ENCODE data around the gene IFT172.

Gene IFT172

GRCh38 chr2:27498975-27499374, 9.4 kb upstream of the IFT172 start:
- Mint-ChIP-seq H3K36me3 (no peaks in the 10 kb centered on the region), H3K4me3 (no peak overlapping the region), H3K4me1 (peaks cover 7% of the 10 kb centered on the region), H3K27ac (no peak overlapping the region), H3K9me3 (no peaks in the 10 kb centered on the region), H3K27me3 (peaks cover 26% of the 10 kb centered on the region)
- ATAC-seq (ENCODE audit: low read depth) (no peak), DNase-seq (ENCODE audit: low spot score in 2 of 2) (no peak)

GRCh38 chr2:27497288-27497627, 7.7 kb upstream of the IFT172 start:
- Mint-ChIP-seq H3K27me3 (peaks cover 28% of the 10 kb centered on the region), H3K4me3 (no peak overlapping the region), H3K4me1 (peaks cover 7% of the 10 kb centered on the region), H3K27ac (no peak overlapping the region), H3K9me3 (no peaks in the 10 kb centered on the region), H3K36me3 (no peaks in the 10 kb centered on the region)
- ATAC-seq (ENCODE audit: low read depth) = no peak
- no peak for DNase-seq (ENCODE audit: low spot score in 2 of 2)

- H3K36me3 Mint-ChIP-seq = no peaks in the 10 kb centered on the region
- no peak for ATAC-seq (ENCODE audit: low read depth)
- no peak for DNase-seq (ENCODE audit: low spot score in 2 of 2)
- H3K9me3 Mint-ChIP-seq = no peaks in the 10 kb centered on the region
- peaks cover 28% of the 10 kb centered on the region for H3K27me3 Mint-ChIP-seq
- peaks cover 7% of the 10 kb centered on the region for H3K4me1 Mint-ChIP-seq
- peak within 1 kb of the TSS; percentile 85 for H3K27ac Mint-ChIP-seq
- peak within 1 kb of the TSS; percentile 88 for H3K4me3 Mint-ChIP-seq
These were observed 7.1 kb upstream of the IFT172 start, which contains the start of gene GCKR for GRCh38 chr2:27496357-27497287. GCKR (plus strand) TSS chr2:27496839; CDS start chr2:27496905, 66 bp downstream.

GRCh38 chr2:27495840-27496356, 6.4 kb upstream of the IFT172 start:
- H3K27ac Mint-ChIP-seq = peak overlapping the region; percentile 85
- DNase-seq (ENCODE audit: low spot score in 2 of 2) (no peak), ATAC-seq (ENCODE audit: low read depth) (no peak)
- H3K4me1 Mint-ChIP-seq = peaks cover 7% of the 10 kb centered on the region
- H3K36me3 Mint-ChIP-seq = no peaks in the 10 kb centered on the region
- H3K9me3 Mint-ChIP-seq = no peaks in the 10 kb centered on the region
- peak overlapping the region; percentile 88 for H3K4me3 Mint-ChIP-seq
- H3K27me3 Mint-ChIP-seq = peaks cover 26% of the 10 kb centered on the region

- Mint-ChIP-seq H3K36me3 (no peaks in the 10 kb centered on the region), H3K4me3 (peak within 1 kb of the TSS; percentile 88), H3K27me3 (peaks cover 26% of the 10 kb centered on the region), H3K27ac (peak within 1 kb of the TSS; percentile 85), H3K4me1 (peaks cover 10% of the 10 kb centered on the region), H3K9me3 (no peaks in the 10 kb centered on the region)
- DNase-seq (ENCODE audit: low spot score in 2 of 2) (peak in 1 of 2 donors; percentile 38), ATAC-seq (ENCODE audit: low read depth) (peak; percentile 70)
These were observed 5.5 kb upstream of the IFT172 start, which contains the start of gene FNDC4 for GRCh38 chr2:27494944-27495554. FNDC4 (minus strand) TSS chr2:27495200; CDS start chr2:27494679, 521 bp downstream.

- ATAC-seq (ENCODE audit: low read depth) (no peak), DNase-seq (ENCODE audit: low spot score in 2 of 2) (no peak)
- Mint-ChIP-seq H3K9me3 (no peaks in the 10 kb centered on the region), H3K27me3 (peaks cover 26% of the 10 kb centered on the region), H3K4me1 (peaks cover 12% of the 10 kb centered on the region), H3K36me3 (no peaks in the 10 kb centered on the region), H3K4me3 (peak overlapping the region; percentile 57), H3K27ac (no peak overlapping the region)
These were observed 4.9 kb upstream of the IFT172 start for GRCh38 chr2:27494284-27494943.

- no peak for DNase-seq (ENCODE audit: low spot score in 2 of 2)
- no peak for ATAC-seq (ENCODE audit: low read depth)
- H3K36me3 Mint-ChIP-seq = no peaks in the 10 kb centered on the region
- no peak overlapping the region for H3K27ac Mint-ChIP-seq
- peaks cover 23% of the 10 kb centered on the region for H3K27me3 Mint-ChIP-seq
- peak overlapping the region; percentile 55 for H3K4me3 Mint-ChIP-seq
- no peaks in the 10 kb centered on the region for H3K9me3 Mint-ChIP-seq
- peaks cover 15% of the 10 kb centered on the region for H3K4me1 Mint-ChIP-seq
These were observed 4.4 kb upstream of the IFT172 start for GRCh38 chr2:27493948-27494283.

GRCh38 chr2:27492557-27492956, 3.0 kb upstream of the IFT172 start:
- peaks cover 19% of the 10 kb centered on the region for H3K27me3 Mint-ChIP-seq
- H3K4me3 Mint-ChIP-seq = no peak overlapping the region
- H3K4me1 Mint-ChIP-seq = peaks cover 15% of the 10 kb centered on the region
- no peak for DNase-seq (ENCODE audit: low spot score in 2 of 2)
- no peaks in the 10 kb centered on the region for H3K9me3 Mint-ChIP-seq
- no peaks in the 10 kb centered on the region for H3K36me3 Mint-ChIP-seq
- ATAC-seq (ENCODE audit: low read depth) = no peak
- no peak overlapping the region for H3K27ac Mint-ChIP-seq

GRCh38 chr2:27489118-27489497, 435 bp downstream of the IFT172 start:
- Mint-ChIP-seq H3K9me3 (no peaks in the 10 kb centered on the region), H3K27me3 (peaks cover 2% of the 10 kb centered on the region), H3K4me3 (peak overlapping the region; percentile 88), H3K27ac (peak overlapping the region; percentile 93), H3K36me3 (no peaks in the 10 kb centered on the region), H3K4me1 (peaks cover 8% of the 10 kb centered on the region)
- DNase-seq (ENCODE audit: low spot score in 2 of 2) = no peak
- ATAC-seq (ENCODE audit: low read depth) = peak; percentile 5

GRCh38 chr2:27485496-27485895, 4.0 kb downstream of the IFT172 start:
- Mint-ChIP-seq H3K4me3 (no peak overlapping the region), H3K36me3 (peaks cover 18% of the 10 kb centered on the region), H3K4me1 (peaks cover 12% of the 10 kb centered on the region), H3K27me3 (no peaks in the 10 kb centered on the region), H3K9me3 (no peaks in the 10 kb centered on the region), H3K27ac (peak overlapping the region; percentile 63)
- DNase-seq (ENCODE audit: low spot score in 2 of 2) (no peak), ATAC-seq (ENCODE audit: low read depth) (no peak)

GRCh38 chr2:27471961-27472360, 17.6 kb downstream of the IFT172 start:
- DNase-seq (ENCODE audit: low spot score in 2 of 2) = no peak
- no peak overlapping the region for H3K4me3 Mint-ChIP-seq
- ATAC-seq (ENCODE audit: low read depth) = no peak
- no peaks in the 10 kb centered on the region for H3K27me3 Mint-ChIP-seq
- peaks cover 19% of the 10 kb centered on the region for H3K36me3 Mint-ChIP-seq
- peaks cover 2% of the 10 kb centered on the region for H3K4me1 Mint-ChIP-seq
- no peak overlapping the region for H3K27ac Mint-ChIP-seq
- H3K9me3 Mint-ChIP-seq = no peaks in the 10 kb centered on the region

GRCh38 chr2:27464443-27464842, 25.1 kb downstream of the IFT172 start:
- no peaks in the 10 kb centered on the region for H3K4me1 Mint-ChIP-seq
- ATAC-seq (ENCODE audit: low read depth) (no peak), DNase-seq (ENCODE audit: low spot score in 2 of 2) (no peak)
- no peaks in the 10 kb centered on the region for H3K27me3 Mint-ChIP-seq
- no peak overlapping the region for H3K27ac Mint-ChIP-seq
- H3K4me3 Mint-ChIP-seq = no peak overlapping the region
- H3K9me3 Mint-ChIP-seq = no peaks in the 10 kb centered on the region
- H3K36me3 Mint-ChIP-seq = peaks cover 15% of the 10 kb centered on the region

GRCh38 chr2:27461118-27461517, 28.4 kb downstream of the IFT172 start:
- no peak overlapping the region for H3K4me3 Mint-ChIP-seq
- no peaks in the 10 kb centered on the region for H3K27me3 Mint-ChIP-seq
- ATAC-seq (ENCODE audit: low read depth) = no peak
- no peaks in the 10 kb centered on the region for H3K4me1 Mint-ChIP-seq
- no peak for DNase-seq (ENCODE audit: low spot score in 2 of 2)
- no peaks in the 10 kb centered on the region for H3K9me3 Mint-ChIP-seq
- H3K27ac Mint-ChIP-seq = no peak overlapping the region
- peaks cover 16% of the 10 kb centered on the region for H3K36me3 Mint-ChIP-seq

- no peak overlapping the region for H3K4me3 Mint-ChIP-seq
- H3K4me1 Mint-ChIP-seq = no peaks in the 10 kb centered on the region
- H3K9me3 Mint-ChIP-seq = no peaks in the 10 kb centered on the region
- DNase-seq (ENCODE audit: low spot score in 2 of 2) (no peak), ATAC-seq (ENCODE audit: low read depth) (no peak)
- no peak overlapping the region for H3K27ac Mint-ChIP-seq
- no peaks in the 10 kb centered on the region for H3K27me3 Mint-ChIP-seq
- peaks cover 20% of the 10 kb centered on the region for H3K36me3 Mint-ChIP-seq
These were observed 35.6 kb downstream of the IFT172 start for GRCh38 chr2:27453968-27454367.

Measured in memory B cell (primary cell).